Heart left ventricle (tissue), 13 donors: ENCODE results near the gene HTT-AS.

Experiments used
- POLR2A ChIP-seq, 2 donors: fragments of 450-650 bp; IDR thresholded peaks; one replicate each; pipeline ENCODE4 v1.6.1; 2017; ENCODE audit warnings: antibody characterized with exemption in 2 of 2, mild to moderate bottlenecking in 2 of 2, moderate library complexity in 2 of 2
- TF ChIP-seq, protein P1 (sequence below), 12 donors: fragments of 200-600 bp; sonication (generic) in 4 of 12; IDR thresholded peaks; one replicate each; pipeline versions ENCODE4 v1.5.0 to v1.8.0; 2018 to 2022; ENCODE audit warnings: antibody characterized with exemption in 12 of 12, mild to moderate bottlenecking in 5 of 12
- donor health status: ischemic (EF 13 %, LVEDD 7.1; RV severe dilation, severe dysfunction).
- donor health status: DM: no; HTN: yes; CAD: no.
- donor health status: DM: no; HTN: no; CAD: no.
- donor health status: ischemic (EF 25% LVEDD 6.9; RV normal size, moderate dysfunction).
- donor health status: ischemic (EF 25% LVEDD 5.7; RV mildly dilated, moderate dysfunction).
- donor health status: ischemic (EF 35%, LVEDD 5.7; RV mildly dilated, moderate dysfunction).
- donor health status: nonischemic (EF 11% LVEDD 7.7; RV severe dilation, severe dysfunction).
- donor health status: DM: yes; HTN: yes; CAD: no.
- donor health status: PGD.
- donor health status: ischemic (EF 29% LVEDD 5.4; RV normal size, mild dysfunction).
- donor health status: nonischemic (EF 23%, LVEDD 6.1; RV moderate dilation, normal function).

DNA sequence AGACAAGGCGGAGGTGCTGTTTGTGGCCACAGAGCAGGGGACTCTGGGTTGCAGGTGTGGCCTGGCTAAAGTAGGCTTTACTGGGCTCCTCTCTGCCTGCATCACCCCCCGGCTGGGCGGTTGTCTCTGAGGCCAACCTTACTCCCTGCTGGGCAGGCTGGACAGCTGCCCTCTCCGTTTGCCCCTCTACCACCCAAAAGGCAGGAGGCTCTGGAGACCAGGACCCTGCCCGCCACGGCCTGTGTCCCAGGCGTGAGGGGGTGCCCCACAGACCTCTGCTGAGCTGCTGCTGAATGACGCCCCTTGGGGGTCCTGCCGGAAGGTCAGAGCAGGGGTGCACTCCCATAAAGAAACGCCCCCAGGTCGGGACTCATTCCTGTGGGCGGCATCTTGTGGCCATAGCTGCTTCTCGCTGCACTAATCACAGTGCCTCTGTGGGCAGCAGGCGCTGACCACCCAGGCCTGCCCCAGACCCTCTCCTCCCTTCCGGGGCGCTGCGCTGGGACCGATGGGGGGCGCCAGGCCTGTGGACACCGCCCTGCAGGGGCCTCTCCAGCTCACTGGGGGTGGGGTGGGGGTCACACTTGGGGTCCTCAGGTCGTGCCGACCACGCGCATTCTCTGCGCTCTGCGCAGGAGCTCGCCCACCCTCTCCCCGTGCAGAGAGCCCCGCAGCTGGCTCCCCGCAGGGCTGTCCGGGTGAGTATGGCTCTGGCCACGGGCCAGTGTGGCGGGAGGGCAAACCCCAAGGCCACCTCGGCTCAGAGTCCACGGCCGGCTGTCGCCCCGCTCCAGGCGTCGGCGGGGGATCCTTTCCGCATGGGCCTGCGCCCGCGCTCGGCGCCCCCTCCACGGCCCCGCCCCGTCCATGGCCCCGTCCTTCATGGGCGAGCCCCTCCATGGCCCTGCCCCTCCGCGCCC lies 920 bp downstream of the HTT-AS start:
- TF ChIP-seq, protein P1, sequence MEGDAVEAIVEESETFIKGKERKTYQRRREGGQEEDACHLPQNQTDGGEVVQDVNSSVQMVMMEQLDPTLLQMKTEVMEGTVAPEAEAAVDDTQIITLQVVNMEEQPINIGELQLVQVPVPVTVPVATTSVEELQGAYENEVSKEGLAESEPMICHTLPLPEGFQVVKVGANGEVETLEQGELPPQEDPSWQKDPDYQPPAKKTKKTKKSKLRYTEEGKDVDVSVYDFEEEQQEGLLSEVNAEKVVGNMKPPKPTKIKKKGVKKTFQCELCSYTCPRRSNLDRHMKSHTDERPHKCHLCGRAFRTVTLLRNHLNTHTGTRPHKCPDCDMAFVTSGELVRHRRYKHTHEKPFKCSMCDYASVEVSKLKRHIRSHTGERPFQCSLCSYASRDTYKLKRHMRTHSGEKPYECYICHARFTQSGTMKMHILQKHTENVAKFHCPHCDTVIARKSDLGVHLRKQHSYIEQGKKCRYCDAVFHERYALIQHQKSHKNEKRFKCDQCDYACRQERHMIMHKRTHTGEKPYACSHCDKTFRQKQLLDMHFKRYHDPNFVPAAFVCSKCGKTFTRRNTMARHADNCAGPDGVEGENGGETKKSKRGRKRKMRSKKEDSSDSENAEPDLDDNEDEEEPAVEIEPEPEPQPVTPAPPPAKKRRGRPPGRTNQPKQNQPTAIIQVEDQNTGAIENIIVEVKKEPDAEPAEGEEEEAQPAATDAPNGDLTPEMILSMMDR (IDR thresholded peaks at IDR 0.05), result peak in 4 of 12 donors; percentile 7 to 25 (median 18)
- TF ChIP-seq POLR2A (IDR thresholded peaks at IDR 0.05), result peak in 1 of 2 donors; percentile 34
